Body of pancreas (tissue), 4 donors: ENCODE results near the gene RCAN2.

Experiments used
- POLR2A ChIP-seq, 3 donors: fragments of 450-650 bp; IDR thresholded peaks; one replicate each; pipeline ENCODE4 v1.6.1; 2016; ENCODE audit warnings: antibody characterized with exemption in 3 of 3, mild to moderate bottlenecking in 2 of 3
- TF ChIP-seq, protein P1 (sequence below), 7 experiments: fragments of 450-650 bp in 4 of 7; fragments of 200-600 bp in 3 of 7; sonication (generic) in 3 of 7; IDR thresholded peaks; one replicate each; pipeline ENCODE4 v1.5.1; 2016 to 2019; ENCODE audit warnings: antibody characterized with exemption in 7 of 7

DNA sequence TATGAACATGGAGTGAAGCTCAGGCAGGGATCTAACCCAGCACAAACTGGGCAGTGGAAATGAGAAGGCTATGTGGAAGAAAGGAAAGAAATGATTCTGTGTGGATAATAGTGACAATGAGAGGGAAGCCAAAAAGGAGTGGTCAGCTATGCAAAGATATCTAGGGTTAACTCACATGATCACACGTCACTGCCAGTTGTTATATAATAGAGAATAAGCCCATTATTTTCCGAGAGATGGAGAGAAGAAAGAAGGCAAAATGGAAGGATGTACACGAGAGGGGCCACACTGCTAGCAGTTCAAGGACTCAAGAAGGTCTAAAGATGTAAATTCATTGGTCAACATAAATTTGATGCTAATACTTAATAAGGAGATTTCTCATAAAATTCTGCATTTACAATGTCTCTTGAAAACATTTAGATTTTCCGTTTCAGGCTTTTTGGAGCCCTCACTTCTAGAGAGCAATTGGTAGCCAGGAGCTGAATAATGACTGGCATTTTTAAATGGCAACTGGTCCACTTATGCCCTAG lies 18.8 kb upstream of the RCAN2 start:
- TF ChIP-seq, protein P1, sequence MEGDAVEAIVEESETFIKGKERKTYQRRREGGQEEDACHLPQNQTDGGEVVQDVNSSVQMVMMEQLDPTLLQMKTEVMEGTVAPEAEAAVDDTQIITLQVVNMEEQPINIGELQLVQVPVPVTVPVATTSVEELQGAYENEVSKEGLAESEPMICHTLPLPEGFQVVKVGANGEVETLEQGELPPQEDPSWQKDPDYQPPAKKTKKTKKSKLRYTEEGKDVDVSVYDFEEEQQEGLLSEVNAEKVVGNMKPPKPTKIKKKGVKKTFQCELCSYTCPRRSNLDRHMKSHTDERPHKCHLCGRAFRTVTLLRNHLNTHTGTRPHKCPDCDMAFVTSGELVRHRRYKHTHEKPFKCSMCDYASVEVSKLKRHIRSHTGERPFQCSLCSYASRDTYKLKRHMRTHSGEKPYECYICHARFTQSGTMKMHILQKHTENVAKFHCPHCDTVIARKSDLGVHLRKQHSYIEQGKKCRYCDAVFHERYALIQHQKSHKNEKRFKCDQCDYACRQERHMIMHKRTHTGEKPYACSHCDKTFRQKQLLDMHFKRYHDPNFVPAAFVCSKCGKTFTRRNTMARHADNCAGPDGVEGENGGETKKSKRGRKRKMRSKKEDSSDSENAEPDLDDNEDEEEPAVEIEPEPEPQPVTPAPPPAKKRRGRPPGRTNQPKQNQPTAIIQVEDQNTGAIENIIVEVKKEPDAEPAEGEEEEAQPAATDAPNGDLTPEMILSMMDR (IDR thresholded peaks at IDR 0.05) = no peak
- TF ChIP-seq POLR2A (IDR thresholded peaks at IDR 0.05) = no peak
